ENCODE results near the gene APC2. TPM values are rescaled to one million over a fixed set of nuclear protein-coding genes. Genes with fewer than 3 reads are reported as not detected.

Gene APC2
- total and polyA plus RNA-seq, 7 donors = under 0.01 to 2.0 (median 1.1) TPM; not detected in 2

GRCh38 chr19:1508507-1508856 lies 58.6 kb downstream of the APC2 start:
- WGBS, 2 donors = 36 to 43% methylated on average over 12 of the region's 12 CpGs
- Histone ChIP-seq H3K27me3 (peaks cover 2 to 36% (median 31%) of the 10 kb centered on the region in 3 donors), H3K9me3 (peaks cover 0 to 4% (median 0%) of the 10 kb centered on the region in 4 donors), H3K4me1 (peaks cover 0 to 34% (median 27%) of the 10 kb centered on the region in 4 donors), H3K36me3 (no peaks in the 10 kb centered on the region), H3K4me3 (peak overlapping the region in 3 of 4 donors; percentile 36 to 47 (median 44)), H3K27ac (peak overlapping the region; percentile 70 to 89 (median 82))
- DNase-seq = no peak
- no peak for TF ChIP-seq POLR2A (IDR thresholded peaks at IDR 0.05)
- TF ChIP-seq EP300 (IDR thresholded peaks at IDR 0.05) = no peak
- TF ChIP-seq POLR2AphosphoS5 (IDR thresholded peaks at IDR 0.05) = no peak
- TF ChIP-seq CTCF (IDR thresholded peaks at IDR 0.05) = no peak
- intact Hi-C loops (cut with DNase I) = loop anchor here (5.0 kb wide), 1 partner anchor 61 kb away; no protein-coding TSS in a partner anchor

- Histone ChIP-seq H3K4me1 (peaks cover 0 to 33% (median 28%) of the 10 kb centered on the region in 4 donors), H3K9me3 (peaks cover 0 to 4% (median 0%) of the 10 kb centered on the region in 4 donors), H3K27ac (peak overlapping the region in 1 of 4 donors; percentile 9), H3K4me3 (no peak overlapping the region), H3K36me3 (no peaks in the 10 kb centered on the region), H3K27me3 (peaks cover 0 to 36% (median 30%) of the 10 kb centered on the region in 3 donors)
- DNase-seq = no peak
- 49 to 56% methylated on average over 11 of the region's 11 CpGs for WGBS, 2 donors
- no peak for TF ChIP-seq POLR2A (IDR thresholded peaks at IDR 0.05)
- TF ChIP-seq POLR2AphosphoS5 (IDR thresholded peaks at IDR 0.05) = no peak
- no peak for TF ChIP-seq EP300 (IDR thresholded peaks at IDR 0.05)
- no peak for TF ChIP-seq CTCF (IDR thresholded peaks at IDR 0.05)
- intact Hi-C loops (cut with DNase I) = loop anchor here (5.0 kb wide), 1 partner anchor 63 kb away; no protein-coding TSS in a partner anchor
These were observed 59.9 kb downstream of the APC2 start for GRCh38 chr19:1509602-1510441.

GRCh38 chr19:1510442-1510806 lies 60.5 kb downstream of the APC2 start:
- peaks cover 0 to 36% (median 30%) of the 10 kb centered on the region in 3 donors for H3K27me3 ChIP-seq
- H3K4me1 ChIP-seq = peaks cover 0 to 33% (median 28%) of the 10 kb centered on the region in 4 donors
- no peak overlapping the region for H3K4me3 ChIP-seq
- H3K9me3 ChIP-seq = peaks cover 0 to 4% (median 0%) of the 10 kb centered on the region in 4 donors
- H3K27ac ChIP-seq = peak overlapping the region in 1 of 4 donors; percentile 9
- DNase-seq = no peak
- TF ChIP-seq POLR2AphosphoS5 (IDR thresholded peaks at IDR 0.05) (no peak), CTCF (IDR thresholded peaks at IDR 0.05) (no peak), EP300 (IDR thresholded peaks at IDR 0.05) (no peak), POLR2A (IDR thresholded peaks at IDR 0.05) (no peak)
- intact Hi-C loops (cut with DNase I) = no loop called here
- no peaks in the 10 kb centered on the region for H3K36me3 ChIP-seq
- 12 to 43% methylated on average over 25 of the region's 25 CpGs for WGBS, 2 donors

GRCh38 chr19:1510807-1511206 lies 60.9 kb downstream of the APC2 start:
- DNase-seq = no peak
- TF ChIP-seq CTCF (IDR thresholded peaks at IDR 0.05) (no peak), POLR2A (IDR thresholded peaks at IDR 0.05) (no peak), EP300 (IDR thresholded peaks at IDR 0.05) (no peak), POLR2AphosphoS5 (IDR thresholded peaks at IDR 0.05) (no peak)
- Histone ChIP-seq H3K9me3 (peaks cover 0 to 4% (median 0%) of the 10 kb centered on the region in 4 donors), H3K36me3 (no peaks in the 10 kb centered on the region), H3K4me1 (peaks cover 0 to 33% (median 28%) of the 10 kb centered on the region in 4 donors), H3K4me3 (no peak overlapping the region), H3K27ac (no peak overlapping the region), H3K27me3 (peaks cover 0 to 36% (median 30%) of the 10 kb centered on the region in 3 donors)
- intact Hi-C loops (cut with DNase I) = no loop called here
- WGBS, 2 donors = 18 to 52% methylated on average over 9 of the region's 9 CpGs

Data from sigmoid colon (tissue), 7 donors.